Measurements from ENCODE around the gene PIWIL4.
"Not testable (repeated sequence)": the region's sequence is repeated elsewhere in the genome, so short reads cannot be mapped to it uniquely, and the experiment has no call there.

Gene PIWIL4

GRCh38 chr11:94629741-94630140, 62.6 kb downstream of the PIWIL4 start:
- in situ Hi-C loops (cut with MboI; ENCODE audit: low sequenced_read_pairs) = no loop called here

- in situ Hi-C loops (cut with MboI; ENCODE audit: low sequenced_read_pairs) = no loop called here
Observed at GRCh38 chr11:94630221-94630620, 63.1 kb downstream of the PIWIL4 start.

DNA sequence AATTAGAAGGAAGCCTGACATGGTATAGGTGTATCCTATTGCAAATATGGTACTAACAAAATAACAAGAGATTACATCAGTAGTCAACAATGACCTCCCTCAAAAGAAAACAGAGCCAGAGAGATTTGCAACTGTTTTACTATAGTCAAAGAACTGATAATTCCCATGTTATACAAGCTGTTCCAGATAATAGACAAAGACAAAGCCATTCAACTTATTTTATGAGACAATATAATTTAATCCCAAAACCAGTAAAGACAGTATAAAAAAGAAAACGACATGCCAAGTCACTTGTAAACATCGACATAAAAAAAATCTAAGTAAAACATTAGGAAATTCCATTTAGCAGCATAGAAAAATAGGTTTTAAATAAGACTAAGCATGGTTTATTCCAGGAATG, 65.2 kb downstream of the PIWIL4 start:
- in situ Hi-C loops (cut with MboI; ENCODE audit: low sequenced_read_pairs) = no loop called here

GRCh38 chr11:94635072-94635471, 67.9 kb downstream of the PIWIL4 start:
- in situ Hi-C loops (cut with MboI; ENCODE audit: low sequenced_read_pairs) = no loop called here

GRCh38 chr11:94636388-94636949, 69.3 kb downstream of the PIWIL4 start:
- in situ Hi-C loops (cut with MboI; ENCODE audit: low sequenced_read_pairs) = no loop called here

DNA sequence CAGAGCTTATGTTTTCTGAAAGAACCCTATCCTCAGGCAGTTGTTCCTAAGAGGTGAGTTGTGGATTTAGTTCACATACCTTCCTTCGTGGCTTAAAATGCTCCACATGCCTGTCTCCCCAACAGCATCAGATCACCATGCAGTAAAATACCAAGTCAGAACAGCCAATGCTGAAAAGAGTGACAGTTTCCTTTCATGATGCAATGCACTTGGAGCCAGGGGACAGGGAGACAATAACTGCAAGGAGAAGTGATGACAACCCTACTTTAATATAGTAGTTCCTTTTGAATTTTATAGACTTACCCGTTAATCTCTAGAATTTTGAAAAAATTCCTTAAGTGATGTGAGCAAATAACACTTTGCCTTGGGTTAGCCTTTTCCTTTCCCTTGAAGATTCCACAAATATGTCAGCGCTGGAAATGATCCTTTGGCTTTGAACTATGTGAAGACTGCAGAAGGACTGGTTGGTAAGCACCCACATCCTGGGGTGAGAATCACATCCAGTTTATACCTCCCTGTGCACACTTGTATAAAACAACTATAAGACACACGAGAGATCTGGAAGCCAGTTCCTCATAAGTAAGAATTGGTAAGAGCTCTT, 71.2 kb downstream of the PIWIL4 start:
- in situ Hi-C loops (cut with MboI; ENCODE audit: low sequenced_read_pairs) = no loop called here

GRCh38 chr11:94638902-94639373, 71.8 kb downstream of the PIWIL4 start:
- in situ Hi-C loops (cut with MboI; ENCODE audit: low sequenced_read_pairs) = no loop called here

GRCh38 chr11:94639901-94640721, 72.9 kb downstream of the PIWIL4 start:
- in situ Hi-C loops (cut with MboI; ENCODE audit: low sequenced_read_pairs) = no loop called here

DNA sequence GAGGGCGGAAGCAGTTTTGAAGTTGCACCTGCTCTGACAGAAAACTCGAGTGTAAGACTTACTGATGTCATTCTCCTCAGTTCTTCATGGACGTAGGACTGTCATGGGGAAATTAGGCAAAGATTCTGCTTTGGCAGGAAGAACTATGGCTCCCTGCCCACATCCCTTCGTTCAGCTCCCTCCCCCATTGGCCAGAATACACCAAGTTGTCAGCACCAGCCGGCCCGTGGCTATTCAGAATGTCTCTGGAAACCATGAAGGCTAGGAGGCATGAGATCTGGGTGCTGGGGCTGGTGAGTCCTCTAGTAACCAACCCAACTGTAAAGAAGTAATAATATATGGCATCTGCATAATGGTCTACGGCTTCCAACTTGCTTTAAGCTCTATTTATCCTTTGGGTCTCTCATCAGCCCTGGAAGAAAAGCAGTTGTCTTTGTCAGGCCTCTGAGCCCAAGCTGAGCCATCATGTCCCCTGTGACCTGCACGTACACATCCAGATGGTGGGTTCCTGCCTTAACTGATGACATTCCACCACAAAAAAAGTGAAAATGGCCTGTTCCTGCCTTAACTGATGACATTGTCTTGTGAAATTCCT, 74.1 kb downstream of the PIWIL4 start:
- in situ Hi-C loops (cut with MboI; ENCODE audit: low sequenced_read_pairs) = no loop called here

- in situ Hi-C loops (cut with MboI; ENCODE audit: low sequenced_read_pairs) = not testable (repeated sequence)
Observed at GRCh38 chr11:94643186-94643585, 76.0 kb downstream of the PIWIL4 start.

- in situ Hi-C loops (cut with MboI; ENCODE audit: low sequenced_read_pairs) = no loop called here
Observed at GRCh38 chr11:94647926-94648325, 80.8 kb downstream of the PIWIL4 start.

DNA sequence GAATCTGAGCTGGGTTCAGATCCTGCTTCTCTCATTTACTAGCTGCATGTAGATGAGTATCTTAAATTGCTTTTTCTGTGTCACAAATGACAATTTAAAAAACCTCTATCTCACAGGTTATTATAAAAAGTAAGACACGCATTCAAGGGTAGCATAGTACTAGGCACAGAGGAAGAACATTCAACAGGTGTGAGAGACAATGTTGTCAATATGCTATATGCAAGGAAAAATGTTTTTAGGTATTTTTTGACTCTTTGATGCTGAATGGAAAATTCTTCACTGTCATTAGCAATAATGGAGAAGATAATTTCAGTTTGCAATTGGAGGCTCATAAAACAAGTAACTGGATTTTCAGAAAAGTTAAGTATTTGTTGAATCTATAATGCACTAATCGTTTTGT, 81.6 kb downstream of the PIWIL4 start:
- in situ Hi-C loops (cut with MboI; ENCODE audit: low sequenced_read_pairs) = no loop called here

- in situ Hi-C loops (cut with MboI; ENCODE audit: low sequenced_read_pairs) = no loop called here
Observed at GRCh38 chr11:94649254-94649653, 82.1 kb downstream of the PIWIL4 start.

- in situ Hi-C loops (cut with MboI; ENCODE audit: low sequenced_read_pairs) = no loop called here
Observed at GRCh38 chr11:94649964-94650623, 82.9 kb downstream of the PIWIL4 start.

GRCh38 chr11:94650756-94651155, 83.6 kb downstream of the PIWIL4 start:
- in situ Hi-C loops (cut with MboI; ENCODE audit: low sequenced_read_pairs) = no loop called here

GRCh38 chr11:94652735-94653284, 85.6 kb downstream of the PIWIL4 start:
- in situ Hi-C loops (cut with MboI; ENCODE audit: low sequenced_read_pairs) = no loop called here

DNA sequence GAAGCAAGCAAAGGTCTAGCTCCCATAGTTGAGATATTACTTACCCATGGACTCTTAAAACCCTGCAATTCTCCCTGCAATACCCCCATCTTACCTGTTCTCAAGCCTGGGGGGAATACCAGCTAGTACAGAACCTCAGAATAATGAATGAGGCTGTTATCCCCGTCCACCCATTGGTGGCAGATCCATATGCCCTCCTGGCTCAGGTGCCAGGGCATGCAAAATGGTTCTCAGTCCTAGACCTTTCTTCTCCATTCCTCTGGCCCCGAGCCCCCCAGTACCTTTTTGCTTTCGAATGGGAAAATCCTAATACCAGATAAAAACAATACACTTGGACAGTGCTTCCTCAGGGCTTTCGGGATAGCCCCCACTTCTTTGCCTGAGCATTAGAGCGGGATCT, 86.4 kb downstream of the PIWIL4 start:
- in situ Hi-C loops (cut with MboI; ENCODE audit: low sequenced_read_pairs) = no loop called here

DNA sequence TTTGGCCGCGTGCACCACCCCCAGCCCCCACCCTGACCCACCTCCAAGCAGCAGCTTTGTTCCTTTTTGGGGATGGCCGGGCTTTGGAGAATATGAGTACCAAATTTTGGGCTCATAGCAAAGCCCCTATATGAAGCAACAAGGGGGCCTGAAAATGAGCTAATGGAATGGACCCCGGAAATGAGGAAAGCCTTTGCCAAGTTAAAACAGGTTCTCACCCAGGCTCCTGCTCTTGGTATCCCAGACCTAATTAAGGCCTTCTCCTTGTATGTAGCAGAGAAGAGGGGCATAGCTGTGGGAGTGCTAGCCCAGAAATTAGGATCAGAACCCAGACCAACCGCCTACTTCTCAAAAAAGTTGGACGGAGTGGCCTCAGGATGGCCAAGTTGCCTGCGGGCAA, 87.0 kb downstream of the PIWIL4 start:
- in situ Hi-C loops (cut with MboI; ENCODE audit: low sequenced_read_pairs) = no loop called here

DNA sequence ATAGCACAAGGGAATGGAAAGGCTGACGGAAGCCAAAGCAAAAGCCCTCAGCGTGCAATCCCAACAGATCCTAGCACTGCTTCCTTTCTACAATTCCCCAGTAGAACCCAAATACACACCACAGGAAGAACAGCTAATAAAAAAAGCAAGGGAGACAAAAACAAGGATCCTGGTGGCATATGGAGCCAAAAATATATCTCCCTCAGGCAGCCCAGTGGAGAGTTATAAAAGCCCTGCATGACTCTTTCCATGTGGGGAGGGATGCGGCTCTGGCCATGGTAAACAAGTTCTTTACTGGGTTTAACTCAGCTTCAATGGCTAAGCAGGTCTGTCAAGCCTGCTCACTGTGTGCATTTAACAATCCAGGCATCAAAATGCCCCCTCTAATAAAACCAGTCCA, 88.1 kb downstream of the PIWIL4 start:
- in situ Hi-C loops (cut with MboI; ENCODE audit: low sequenced_read_pairs) = no loop called here

- in situ Hi-C loops (cut with MboI; ENCODE audit: low sequenced_read_pairs) = no loop called here
Observed at GRCh38 chr11:94655956-94656355, 88.8 kb downstream of the PIWIL4 start.

DNA sequence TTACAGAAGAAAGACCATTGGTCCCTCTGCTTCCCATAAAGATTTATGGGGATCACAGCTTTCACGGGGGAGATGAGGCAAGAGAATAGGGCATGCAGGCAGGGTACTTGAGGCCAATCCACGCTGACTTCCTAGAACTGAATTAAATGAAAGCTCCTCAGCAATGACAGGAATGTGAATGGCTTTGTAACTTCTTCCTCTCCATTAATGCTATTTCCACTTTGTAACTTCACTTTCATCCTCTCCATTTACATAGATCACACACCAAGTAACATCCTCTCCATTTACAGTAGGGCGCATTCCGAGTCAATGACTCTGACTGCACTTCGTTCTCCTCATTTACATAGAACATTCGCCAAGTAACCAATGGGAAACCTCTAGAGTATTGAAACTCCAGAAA, 89.8 kb downstream of the PIWIL4 start:
- in situ Hi-C loops (cut with MboI; ENCODE audit: low sequenced_read_pairs) = no loop called here

Data from HL-60/S4 (cell line).